A549 (cell line): ENCODE measurements around the gene FOXP1. TPM values are rescaled to one million over a fixed set of nuclear protein-coding genes. Genes with fewer than 3 reads are reported as not detected.

Experiments used
- ATAC-seq, 2 experiments: fragments of 200-7000 bp in 1 of 2; fragments of >200 bp in 1 of 2; cut with Nextera tagmentation in 1 of 2; cut with Tn5 transposase in 1 of 2; 3 replicates each; pipeline versions ENCODE4 v1.8.0 to v1.9.1; 2018 to 2020; ENCODE audit warnings: mild to moderate bottlenecking in 1 of 2, moderate library complexity in 1 of 2
- CTCF ChIA-PET: fragments of 300-600 bp; sonication (Branson Sonifier 250); formaldehyde crosslinking; extraction: SDS; loops from one replicate; lab custom pipeline; 2021; ENCODE audit warnings: antibody characterized with exemption, inconsistent platforms; lab: Yijun Ruan, JAX
- POLR2A ChIA-PET: fragments of 350-600 bp; formaldehyde crosslinking; extraction: SDS; loops from one replicate; lab custom pipeline; 2021; ENCODE audit warnings: antibody characterized with exemption, inconsistent platforms; lab: Yijun Ruan, JAX
- DNase-seq, 2 experiments: peaks; one replicate each; pipeline versions ENCODE4 v3.0.0 to v3.0.0-alpha.2; 2011 to 2016; ENCODE audit warnings: low read depth in 1 of 2, low spot score in 1 of 2
- FAIRE-seq: peaks from 2 replicates; lab custom pipeline; 2011; peaks lifted over from hg19 to GRCh38; lab: Jason Lieb, UNC
- H3K27ac ChIP-seq, 2 experiments: fragments of >200 bp; sonication (Bioruptor Twin); formaldehyde crosslinking; 3 replicates each; pipeline ENCODE4 v1.5.1; 2016 to 2017
- H3K4me1 ChIP-seq: fragments of >200 bp; sonication (Bioruptor Twin); formaldehyde crosslinking; 3 replicates; pipeline ENCODE4 v1.6.1; 2016
- H3K4me2 ChIP-seq: fragments of >200 bp; sonication (Bioruptor Twin); formaldehyde crosslinking; 3 replicates; pipeline ENCODE4 v1.6.1; 2016
- H3K4me3 ChIP-seq: fragments of >200 bp; sonication (Bioruptor Twin); formaldehyde crosslinking; 3 replicates; pipeline ENCODE4 v1.5.1; 2016
- H3K9me3 ChIP-seq: fragments of >200 bp; sonication (Bioruptor Twin); formaldehyde crosslinking; 3 replicates; pipeline ENCODE4 v1.6.1; 2016
- BHLHE40 ChIP-seq: IDR thresholded peaks from 2 replicates; pipeline ENCODE4 v1.6.1; 2012; ENCODE audit warnings: low read depth, low read length, inconsistent platforms
- CBX2 ChIP-seq: fragments of 200-600 bp; sonication (generic); IDR thresholded peaks from 2 replicates; pipeline ENCODE4 v1.6.1; 2016; ENCODE audit warnings: low read depth, mild to moderate bottlenecking, borderline replicate concordance
- CBX8 ChIP-seq: fragments of 200-600 bp; sonication (generic); IDR thresholded peaks from 2 replicates; pipeline ENCODE4 v1.6.1; 2016
- CHD4 ChIP-seq: fragments of 200-600 bp; sonication (generic); IDR thresholded peaks from 2 replicates; pipeline ENCODE4 v1.6.1; 2016; ENCODE audit warnings: antibody characterized with exemption, mild to moderate bottlenecking, borderline replicate concordance
- GATA3 ChIP-seq: IDR thresholded peaks from 2 replicates; pipeline ENCODE4 v1.6.1; 2012; ENCODE audit warnings: borderline replicate concordance
- HES2 ChIP-seq: fragments of >200 bp; sonication (Bioruptor Twin); formaldehyde crosslinking; IDR thresholded peaks from 2 replicates; pipeline ENCODE4 v1.6.1; 2016
- HOXA7 ChIP-seq: fragments of 250-450 bp; sonication (Bioruptor Pico); IDR thresholded peaks from 2 replicates; pipeline ENCODE4 v1.5.0; 2020; ENCODE audit warnings: mild to moderate bottlenecking, moderate library complexity
- JUNB ChIP-seq: fragments of >200 bp; sonication (Bioruptor Twin); formaldehyde crosslinking; IDR thresholded peaks from 2 replicates; pipeline ENCODE4 v1.6.1; 2016
- KDM5A ChIP-seq: fragments of 200-600 bp; sonication (generic); IDR thresholded peaks from 2 replicates; pipeline ENCODE4 v1.6.1; 2016; ENCODE audit warnings: antibody characterized with exemption, mild to moderate bottlenecking
- MAX ChIP-seq: IDR thresholded peaks from 2 replicates; pipeline ENCODE4 v1.6.1; 2012
- MYC ChIP-seq: IDR thresholded peaks from 2 replicates; pipeline ENCODE4 v1.6.1; 2012; ENCODE audit warnings: mild to moderate bottlenecking, inconsistent platforms, low read length, improper control_type of control experiment, borderline replicate concordance
- NR3C1 ChIP-seq: fragments of >200 bp; sonication (Bioruptor Twin); formaldehyde crosslinking; IDR thresholded peaks from 3 replicates; pipeline ENCODE4 v1.6.1; 2017
- POLR2AphosphoS2 ChIP-seq: conservative IDR thresholded peaks from 2 replicates; pipeline ENCODE4 v1.6.1; 2012; ENCODE audit warnings: low read length, improper control_type of control experiment, inconsistent platforms
- RARB ChIP-seq: fragments of 250-450 bp; sonication (Bioruptor Pico); IDR thresholded peaks from 2 replicates; pipeline ENCODE4 v1.8.0; 2021; ENCODE audit warnings: mild to moderate bottlenecking, moderate library complexity
- RCOR1 ChIP-seq: fragments of 150-350 bp; IDR thresholded peaks from 2 replicates; pipeline ENCODE4 v1.6.1; 2014; ENCODE audit warnings: antibody characterized with exemption, low read length, low read depth
- RFX5 ChIP-seq: fragments of 450-650 bp; IDR thresholded peaks from 2 replicates; pipeline ENCODE4 v1.7.1; 2014; ENCODE audit warnings: antibody characterized with exemption, mild to moderate bottlenecking, moderate library complexity
- RNF2 ChIP-seq: fragments of 200-600 bp; sonication (generic); IDR thresholded peaks from 2 replicates; pipeline ENCODE4 v1.6.1; 2016; ENCODE audit warnings: low read depth, mild to moderate bottlenecking, antibody characterized with exemption, moderate library complexity, borderline replicate concordance
- TFCP2L1 ChIP-seq: fragments of 250-450 bp; sonication (Bioruptor Pico); IDR thresholded peaks from 2 replicates; pipeline ENCODE4 v1.5.0; 2021; ENCODE audit warnings: mild to moderate bottlenecking
- USF2 ChIP-seq: fragments of 450-650 bp; IDR thresholded peaks from 2 replicates; pipeline ENCODE4 v1.6.1; 2014; ENCODE audit warnings: antibody characterized with exemption
- ZC3H11A ChIP-seq: fragments of 450-650 bp; IDR thresholded peaks from 2 replicates; pipeline ENCODE4 v1.6.1; 2014; ENCODE audit warnings: antibody characterized with exemption, mild to moderate bottlenecking
- ZNF302 ChIP-seq: fragments of 250-450 bp; sonication (Bioruptor Pico); IDR thresholded peaks from 2 replicates; pipeline ENCODE4 v1.9.0; 2021; ENCODE audit warnings: inconsistent platforms, mild to moderate bottlenecking, moderate library complexity
- WGBS: methylation state at CpG from one replicate; pipeline ENCODE4 v1.1.6; 2017; ENCODE audit errors: missing lambda C conversion rate; 5-methylcytosine and 5-hydroxymethylcytosine counted together
- polyA plus RNA-seq, 4 experiments: library from polyadenylated mRNA; depleted of rRNA in 3 of 4; stranded (reverse); fragments of >200 nt; fragmentation: RNase III in 1 of 4; extraction: RNeasy Plus Mini Kit Qiagen cat#74134 plus additional on column Dnase treatment in 1 of 4; gene quantifications; 2 replicates in 3 of 4; 3 replicates in 1 of 4; pipeline ENCODE4 v1.2.3, GENCODE V29; 2011 to 2017

FOXP1 gene
- polyA plus RNA-seq, 2 of the 4 experiments (the other 2 are of a cell fraction): 12.8 to 13.9 TPM

GRCh38 chr3:71243229-71243628 is 340.3 kb downstream of the FOXP1 start:
- Histone ChIP-seq H3K4me1 (peaks cover 46% of the 10 kb centered on the region), H3K27ac (peak overlapping the region in 1 of 2 experiments; percentile 78; a peak in 3 of 6 replicates), H3K4me3 (no peak overlapping the region), H3K9me3 (no peaks in the 10 kb centered on the region), H3K4me2 (no peak overlapping the region)
- ATAC-seq (no peak), DNase-seq (no peak), FAIRE-seq (no peak)
- CTCF ChIA-PET: interaction anchor here (0.6 to 0.7 kb wide), 3 partner anchors 15 to 201 kb away, joined by 3 read pairs; no protein-coding TSS in a partner anchor
- 90% methylated on average over 8 of the region's 8 CpGs for WGBS
- POLR2A ChIA-PET: interaction anchor here (0.6 kb wide), 1 partner anchor 241 kb away, joined by 4 read pairs; no protein-coding TSS in a partner anchor
- TF ChIP-seq TFCP2L1 (CRISPR knock-in tag) (no peak), CHD4 (no peak), ZC3H11A (no peak), JUNB (no peak), BHLHE40 (no peak), USF2 (no peak), MYC (no peak), KDM5A (no peak), HOXA7 (no peak), GATA3 (no peak)

- ChIA-PET CTCF (interaction anchor here (0.8 to 1.0 kb wide), 3 partner anchors 16 to 103 kb away, joined by 3 to 5 read pairs (median 3); no protein-coding TSS in a partner anchor), POLR2A (no interaction called here)
- Histone ChIP-seq H3K27ac (peak overlapping the region in 1 of 2 experiments; percentile 33; a peak in 3 of 6 replicates), H3K4me2 (no peak overlapping the region), H3K9me3 (no peaks in the 10 kb centered on the region), H3K4me3 (no peak overlapping the region), H3K4me1 (peaks cover 36% of the 10 kb centered on the region)
- WGBS: 79% methylated on average over 8 of the region's 8 CpGs
- FAIRE-seq (no peak), DNase-seq (no peak), ATAC-seq (no peak)
- no peak for TF ChIP-seq ZNF302 (CRISPR knock-in tag)
- TF ChIP-seq MAX: no peak
- no peak for TF ChIP-seq MYC
- TF ChIP-seq RFX5: no peak
- TF ChIP-seq RARB: no peak
- TF ChIP-seq HES2: no peak
- TF ChIP-seq CBX2: no peak
Observed at GRCh38 chr3:71241981-71242560, 341.5 kb downstream of the FOXP1 start.

- ChIA-PET CTCF (interaction anchor here (0.8 kb wide), 1 partner anchor 16 kb away, joined by 3 read pairs; no protein-coding TSS in a partner anchor), POLR2A (interaction anchor here (0.7 kb wide), 1 partner anchor 102 kb away, joined by 4 read pairs; no protein-coding TSS in a partner anchor)
- no peak for TF ChIP-seq GATA3
- TF ChIP-seq RCOR1: no peak
- TF ChIP-seq RNF2: no peak
- no peak for TF ChIP-seq TFCP2L1 (CRISPR knock-in tag)
- TF ChIP-seq POLR2AphosphoS2: no peak
- TF ChIP-seq CBX8: no peak
- TF ChIP-seq NR3C1: no peak
- Histone ChIP-seq H3K4me3 (no peak overlapping the region), H3K27ac (0 out of 6 replicates have a peak overlapping the region, but pooled peaks of 1 of the 2 experiments have one; percentile 20), H3K4me2 (no peak overlapping the region), H3K9me3 (no peaks in the 10 kb centered on the region), H3K4me1 (peaks cover 29% of the 10 kb centered on the region)
- 76% methylated on average over 8 of the region's 8 CpGs for WGBS
- DNase-seq: no peak
- ATAC-seq: no peak
- FAIRE-seq: no peak
Observed at GRCh38 chr3:71241246-71241901, 342.2 kb downstream of the FOXP1 start.
